ENCODE data around the gene PPP1R12C. TPM values are rescaled to one million over a fixed set of nuclear protein-coding genes. Genes with fewer than 3 reads are reported as not detected.

PPP1R12C gene
- total and polyA plus RNA-seq, 8 donors = 37.1 to 266 (median 53.4) TPM

DNA sequence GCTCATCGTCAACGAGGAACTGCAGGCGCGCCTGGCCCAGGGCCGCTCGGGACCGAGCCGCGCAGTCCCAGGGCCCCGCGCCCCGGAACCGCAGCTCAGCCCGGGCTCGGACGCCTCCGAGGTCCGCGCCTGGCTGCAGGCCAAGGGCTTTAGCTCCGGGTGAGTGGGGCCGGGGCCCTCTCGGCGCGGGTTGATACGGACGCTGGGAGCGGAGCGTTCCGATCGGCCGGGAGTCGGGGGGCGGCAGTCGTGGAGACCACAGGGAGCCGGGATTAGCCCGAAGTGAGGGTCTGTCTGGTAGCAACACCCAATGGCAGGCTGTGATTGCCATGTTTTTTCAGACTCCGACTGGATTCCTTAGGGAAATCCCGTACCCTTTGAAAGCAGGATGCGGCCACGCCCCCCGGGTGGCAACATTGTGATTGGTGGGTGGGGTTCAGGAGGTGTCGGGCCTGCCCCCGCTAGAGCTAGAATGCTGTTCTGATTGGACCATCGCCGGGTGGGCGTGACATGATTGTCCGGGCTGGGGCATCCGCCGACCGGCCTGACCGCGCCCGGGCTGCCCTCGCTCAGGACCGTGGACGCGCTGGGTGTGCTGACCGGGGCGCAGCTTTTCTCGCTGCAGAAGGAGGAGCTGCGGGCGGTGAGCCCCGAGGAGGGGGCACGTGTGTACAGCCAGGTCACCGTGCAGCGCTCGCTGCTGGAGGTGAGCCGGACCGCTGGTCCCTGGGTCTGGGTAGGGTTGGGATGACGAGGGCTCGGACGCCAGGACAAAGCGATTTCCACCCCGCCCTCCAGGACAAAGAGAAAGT lies 30.5 kb downstream of the PPP1R12C start:
- Histone ChIP-seq H3K9me3 (no peaks in the 10 kb centered on the region), H3K4me3 (peak overlapping the region in 2 of 4 donors; percentile 22 to 36), H3K27me3 (no peaks in the 10 kb centered on the region), H3K4me1 (no peaks in the 10 kb centered on the region), H3K36me3 (peaks cover 0 to 6% (median under 1%) of the 10 kb centered on the region in 3 donors), H3K27ac (no peak overlapping the region)
- TF ChIP-seq, protein P1, sequence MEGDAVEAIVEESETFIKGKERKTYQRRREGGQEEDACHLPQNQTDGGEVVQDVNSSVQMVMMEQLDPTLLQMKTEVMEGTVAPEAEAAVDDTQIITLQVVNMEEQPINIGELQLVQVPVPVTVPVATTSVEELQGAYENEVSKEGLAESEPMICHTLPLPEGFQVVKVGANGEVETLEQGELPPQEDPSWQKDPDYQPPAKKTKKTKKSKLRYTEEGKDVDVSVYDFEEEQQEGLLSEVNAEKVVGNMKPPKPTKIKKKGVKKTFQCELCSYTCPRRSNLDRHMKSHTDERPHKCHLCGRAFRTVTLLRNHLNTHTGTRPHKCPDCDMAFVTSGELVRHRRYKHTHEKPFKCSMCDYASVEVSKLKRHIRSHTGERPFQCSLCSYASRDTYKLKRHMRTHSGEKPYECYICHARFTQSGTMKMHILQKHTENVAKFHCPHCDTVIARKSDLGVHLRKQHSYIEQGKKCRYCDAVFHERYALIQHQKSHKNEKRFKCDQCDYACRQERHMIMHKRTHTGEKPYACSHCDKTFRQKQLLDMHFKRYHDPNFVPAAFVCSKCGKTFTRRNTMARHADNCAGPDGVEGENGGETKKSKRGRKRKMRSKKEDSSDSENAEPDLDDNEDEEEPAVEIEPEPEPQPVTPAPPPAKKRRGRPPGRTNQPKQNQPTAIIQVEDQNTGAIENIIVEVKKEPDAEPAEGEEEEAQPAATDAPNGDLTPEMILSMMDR (IDR thresholded peaks at IDR 0.05) = no peak
- FAIRE-seq = no peak
- DNase-seq = peak; percentile 62 to 88 (median 81)
- intact Hi-C loops (cut with DNase I) = no loop called here
- WGBS, 2 donors = 20 to 42% methylated on average over 74 of the region's 74 CpGs
- ATAC-seq = peak; percentile 59 to 91 (median 62)

DNA sequence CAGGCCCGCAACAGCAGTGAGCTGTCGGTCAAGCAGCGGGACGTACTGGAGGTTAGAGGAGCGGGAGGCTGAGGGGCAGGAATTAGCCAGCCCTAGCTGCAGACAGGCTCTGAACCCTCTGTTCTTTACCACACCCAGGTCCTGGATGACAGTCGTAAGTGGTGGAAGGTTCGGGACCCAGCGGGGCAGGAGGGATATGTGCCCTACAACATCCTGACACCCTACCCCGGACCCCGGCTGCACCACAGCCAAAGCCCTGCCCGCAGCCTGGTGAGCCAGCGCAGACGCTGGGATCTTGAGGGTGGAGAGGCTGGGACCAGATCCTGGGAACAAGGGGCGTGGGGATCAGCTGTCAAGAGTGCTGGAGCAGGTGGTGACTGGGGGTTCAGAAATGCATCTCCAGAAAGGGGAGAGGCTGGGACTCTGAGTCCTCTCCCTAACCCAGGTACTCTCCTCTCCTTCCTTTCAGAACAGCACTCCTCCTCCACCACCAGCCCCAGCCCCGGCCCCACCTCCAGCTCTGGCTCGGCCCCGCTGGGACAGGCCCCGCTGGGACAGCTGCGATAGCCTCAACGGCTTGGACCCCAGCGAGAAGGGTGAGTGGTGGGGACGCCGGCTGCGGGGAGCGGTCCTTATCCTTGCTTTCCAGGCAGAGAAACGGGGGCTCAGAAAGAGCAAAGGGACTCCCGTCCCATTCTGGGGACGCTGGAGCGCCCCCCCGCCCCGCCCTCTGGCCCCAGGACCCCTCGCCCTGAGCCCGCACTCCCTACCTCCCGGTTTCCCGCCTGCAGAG lies 31.3 kb downstream of the PPP1R12C start:
- WGBS, 2 donors = 48% methylated on average over 31 to 35 of the region's 35 CpGs
- DNase-seq (no peak), FAIRE-seq (no peak), ATAC-seq (no peak)
- intact Hi-C loops (cut with DNase I) = no loop called here
- Histone ChIP-seq H3K4me3 (peak overlapping the region in 2 of 4 donors; percentile 22 to 36), H3K27me3 (no peaks in the 10 kb centered on the region), H3K27ac (no peak overlapping the region), H3K4me1 (no peaks in the 10 kb centered on the region), H3K36me3 (no peaks in the 10 kb centered on the region), H3K9me3 (no peaks in the 10 kb centered on the region)
- TF ChIP-seq, protein P1 (IDR thresholded peaks at IDR 0.05) = no peak

DNA sequence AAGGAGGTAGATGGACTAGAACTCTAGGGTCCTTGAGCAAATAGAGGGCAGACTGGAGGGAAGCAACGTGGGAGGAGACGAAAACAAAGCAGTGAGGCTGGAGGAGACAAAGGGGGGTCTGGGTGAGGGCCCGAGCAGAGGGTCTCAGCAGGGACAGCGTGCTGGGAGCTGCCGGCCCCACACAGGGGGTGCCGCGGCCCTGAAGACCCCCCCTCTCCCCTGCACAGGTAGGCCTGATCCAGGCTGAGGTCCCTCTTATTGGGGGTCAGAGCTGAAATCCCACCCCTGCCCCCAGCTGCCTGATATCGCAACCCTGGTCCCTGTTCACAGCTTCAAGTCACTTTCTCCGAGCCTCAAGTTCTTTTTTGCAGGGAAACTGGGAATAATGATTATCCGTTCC lies 33.0 kb downstream of the PPP1R12C start:
- no peaks in the 10 kb centered on the region for H3K27me3 ChIP-seq
- no peaks in the 10 kb centered on the region for H3K36me3 ChIP-seq
- ATAC-seq (no peak), FAIRE-seq (no peak), DNase-seq (no peak)
- 74 to 84% methylated on average over 7 to 10 of the region's 10 CpGs for WGBS, 2 donors
- H3K4me1 ChIP-seq = no peaks in the 10 kb centered on the region
- no peaks in the 10 kb centered on the region for H3K9me3 ChIP-seq
- TF ChIP-seq, protein P1 (IDR thresholded peaks at IDR 0.05) = no peak
- intact Hi-C loops (cut with DNase I) = no loop called here
- H3K27ac ChIP-seq = no peak overlapping the region
- H3K4me3 ChIP-seq = no peak overlapping the region

DNA sequence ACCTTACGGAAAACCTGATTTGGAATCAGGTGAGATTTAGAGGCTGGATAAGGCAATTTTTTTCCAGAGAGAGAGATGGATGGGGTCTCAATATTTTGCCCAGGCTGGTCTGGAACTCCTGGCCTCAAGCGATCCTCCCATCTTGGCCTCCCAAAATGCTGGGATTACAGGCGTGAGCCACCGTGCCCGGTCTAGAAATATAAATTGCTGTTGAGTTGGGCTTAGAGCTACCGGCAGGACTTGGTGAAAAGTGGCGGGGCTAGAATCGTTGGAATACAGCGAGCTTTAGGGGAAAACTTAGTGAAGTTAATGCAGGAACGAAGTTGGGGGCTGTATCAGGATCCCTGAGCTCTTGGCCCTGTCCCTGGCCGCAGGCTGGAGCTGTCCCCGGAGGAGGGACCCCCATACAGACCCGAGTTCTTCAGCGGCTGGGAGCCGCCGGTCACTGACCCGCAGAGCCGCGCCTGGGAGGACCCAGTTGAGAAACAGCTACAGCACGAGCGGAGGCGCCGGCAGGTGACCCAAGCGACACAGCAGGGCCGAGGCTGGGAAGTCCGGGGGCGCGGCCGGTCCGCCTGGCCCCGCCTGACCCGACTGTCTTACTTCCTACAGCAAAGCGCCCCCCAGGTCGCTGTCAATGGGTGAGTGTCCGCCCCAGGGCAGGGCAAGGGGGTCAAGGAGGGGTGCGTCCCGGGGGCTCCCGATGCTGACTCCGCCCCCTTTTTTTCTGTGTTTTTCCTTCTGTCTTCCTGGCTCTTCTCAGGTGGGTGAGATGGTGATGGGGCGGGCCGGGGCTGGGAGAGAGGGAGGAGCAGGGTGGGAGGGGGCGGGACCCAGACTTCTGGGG lies 34.2 kb downstream of the PPP1R12C start:
- Histone ChIP-seq H3K4me1 (no peaks in the 10 kb centered on the region), H3K36me3 (no peaks in the 10 kb centered on the region), H3K27ac (no peak overlapping the region), H3K27me3 (no peaks in the 10 kb centered on the region), H3K4me3 (no peak overlapping the region), H3K9me3 (no peaks in the 10 kb centered on the region)
- DNase-seq (peak in 2 of 6 donors; percentile 11 to 46), ATAC-seq (no peak), FAIRE-seq (no peak)
- WGBS, 2 donors = 44 to 62% methylated on average over 36 to 42 of the region's 42 CpGs
- TF ChIP-seq, protein P1 (IDR thresholded peaks at IDR 0.05) = no peak
- intact Hi-C loops (cut with DNase I) = no loop called here
